Kidney (tissue), 14 donors: ENCODE data around the gene DDX31. TPM values are rescaled to one million over a fixed set of nuclear protein-coding genes. Genes with fewer than 3 reads are reported as not detected.

Experiments
- DNase-seq, 5 donors: peaks; one replicate each; pipeline ENCODE4 v3.0.0-alpha.2; 2013 to 2020
- FAIRE-seq: peaks from 2 replicates; lab custom pipeline; 2012; peaks lifted over from hg19 to GRCh38; lab: Jason Lieb, UNC
- H3K27ac ChIP-seq, 2 donors: one replicate each; pipeline ENCODE4 v1.7.0; 2013; ENCODE audit warnings: low read depth in 2 of 2, low read length in 2 of 2, inconsistent platforms in 1 of 2
- H3K27me3 ChIP-seq: one replicate; pipeline ENCODE4 v1.7.1; 2013; ENCODE audit warnings: low read length, inconsistent platforms; ENCODE audit not compliant: control insufficient read depth, insufficient read depth
- H3K36me3 ChIP-seq, 3 donors: one replicate each; pipeline versions ENCODE4 v1.7.0 to v1.7.1; 2013; ENCODE audit warnings: low read length in 3 of 3, control low read depth in 1 of 3, inconsistent platforms in 1 of 3; ENCODE audit not compliant: insufficient read depth in 3 of 3, control insufficient read depth in 2 of 3
- H3K4me1 ChIP-seq, 3 donors: one replicate each; pipeline versions ENCODE4 v1.7.0 to v1.7.1; 2013; ENCODE audit warnings: low read length in 3 of 3, inconsistent platforms in 1 of 3, low read depth in 1 of 3; ENCODE audit not compliant: control insufficient read depth in 2 of 3, insufficient read depth in 2 of 3
- H3K4me3 ChIP-seq, 3 donors: one replicate each; pipeline versions ENCODE4 v1.7.0 to v1.8.1; 2013; ENCODE audit warnings: low read length in 3 of 3, control low read depth in 1 of 3, inconsistent platforms in 1 of 3
- H3K9ac ChIP-seq, 3 donors: one replicate each; pipeline versions ENCODE4 v1.7.0 to v1.7.1; 2013; ENCODE audit warnings: low read length in 3 of 3, control low read depth in 1 of 3, inconsistent platforms in 1 of 3
- H3K9me3 ChIP-seq, 3 donors: one replicate each; pipeline versions ENCODE4 v1.7.0 to v1.7.1; 2013; ENCODE audit warnings: low read length in 3 of 3, control low read depth in 1 of 3, inconsistent platforms in 1 of 3; ENCODE audit not compliant: control insufficient read depth in 2 of 3, insufficient read depth in 1 of 3
- intact Hi-C: fragments of 100-400 bp; cut with DNase I; formaldehyde crosslinking; loops from one replicate; pipeline ENCODE4 v1.11.1; 2022
- polyA plus RNA-seq: library from polyadenylated mRNA; stranded (reverse); fragments of 350-450 nt; fragmentation: Illumina TruSeq; extraction: RNeasy Lipid Tissue Mini Kit (QIAGEN cat#74804); gene quantifications from one replicate; pipeline ENCODE4 v1.2.3, GENCODE V29; 2014; ENCODE audit warnings: low read depth, low replicate concordance; ENCODE audit not compliant: insufficient read depth
- total RNA-seq: library from RNA; stranded (reverse); fragmentation: NEBNext Ultra II Directional; extraction: Animal tissue kit (Norgen Biotek cat#: 25700); gene quantifications from one replicate; pipeline ENCODE4 v1.2.1, GENCODE V29; 2021
- TF ChIP-seq, protein P1 (sequence below): IDR thresholded peaks from 3 replicates; pipeline ENCODE4 v1.5.1; 2012; ENCODE audit warnings: mild to moderate bottlenecking, moderate library complexity, borderline replicate concordance; ENCODE audit not compliant: insufficient read depth; ENCODE audit errors: extremely low read depth
- donor health status: control.
- donor health status: control.
- donor health status: control.
- donor health status: control.
- donor health status: control.
- donor health status: DM: yes; HTN: yes; CAD: no.
- donor health status: Normal renal cell carcinoma (clear cell type).

The DDX31 gene
- total and polyA plus RNA-seq, 2 donors from 2014 or later = 6.4 to 27.6 TPM

DNA sequence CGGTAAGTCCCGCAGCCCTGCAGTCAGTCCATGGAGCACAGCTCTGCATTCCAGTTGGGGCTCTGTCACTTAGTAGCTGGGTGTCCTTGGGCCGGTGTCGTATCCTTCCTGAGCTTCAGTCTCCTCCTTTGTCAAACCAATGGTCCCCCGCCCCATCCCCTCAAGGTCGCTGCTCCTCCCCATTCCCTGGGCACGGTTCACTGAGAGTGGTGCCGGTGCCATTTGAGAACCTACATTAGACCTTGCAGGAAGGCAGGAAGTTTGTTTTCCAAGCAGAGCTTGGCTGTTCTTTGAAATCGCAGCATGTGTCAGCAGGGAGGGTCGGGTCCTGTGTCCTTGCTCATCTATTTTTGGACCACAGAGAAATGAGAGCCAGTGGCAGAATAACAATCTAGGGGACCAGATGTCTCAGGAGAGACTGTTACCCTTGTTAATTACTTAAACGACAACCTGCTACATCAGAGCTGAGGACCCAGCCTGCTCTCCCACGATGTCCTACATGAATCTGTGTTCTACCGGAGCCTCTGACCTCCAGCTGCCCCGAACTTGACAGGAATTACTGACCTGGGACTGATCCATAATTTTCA is 109.1 kb downstream of the DDX31 start:
- TF ChIP-seq, protein P1, sequence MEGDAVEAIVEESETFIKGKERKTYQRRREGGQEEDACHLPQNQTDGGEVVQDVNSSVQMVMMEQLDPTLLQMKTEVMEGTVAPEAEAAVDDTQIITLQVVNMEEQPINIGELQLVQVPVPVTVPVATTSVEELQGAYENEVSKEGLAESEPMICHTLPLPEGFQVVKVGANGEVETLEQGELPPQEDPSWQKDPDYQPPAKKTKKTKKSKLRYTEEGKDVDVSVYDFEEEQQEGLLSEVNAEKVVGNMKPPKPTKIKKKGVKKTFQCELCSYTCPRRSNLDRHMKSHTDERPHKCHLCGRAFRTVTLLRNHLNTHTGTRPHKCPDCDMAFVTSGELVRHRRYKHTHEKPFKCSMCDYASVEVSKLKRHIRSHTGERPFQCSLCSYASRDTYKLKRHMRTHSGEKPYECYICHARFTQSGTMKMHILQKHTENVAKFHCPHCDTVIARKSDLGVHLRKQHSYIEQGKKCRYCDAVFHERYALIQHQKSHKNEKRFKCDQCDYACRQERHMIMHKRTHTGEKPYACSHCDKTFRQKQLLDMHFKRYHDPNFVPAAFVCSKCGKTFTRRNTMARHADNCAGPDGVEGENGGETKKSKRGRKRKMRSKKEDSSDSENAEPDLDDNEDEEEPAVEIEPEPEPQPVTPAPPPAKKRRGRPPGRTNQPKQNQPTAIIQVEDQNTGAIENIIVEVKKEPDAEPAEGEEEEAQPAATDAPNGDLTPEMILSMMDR = no peak
- Histone ChIP-seq H3K4me3 (no peak overlapping the region), H3K9ac (no peak overlapping the region), H3K27me3 (no peaks in the 10 kb centered on the region), H3K36me3 (no peaks in the 10 kb centered on the region), H3K4me1 (no peaks in the 10 kb centered on the region), H3K9me3 (no peaks in the 10 kb centered on the region), H3K27ac (no peak overlapping the region)
- DNase-seq = peak in 4 of 5 donors; percentile 87 to 92 (median 90)
- no peak for FAIRE-seq
- intact Hi-C loops = no loop called here

DNA sequence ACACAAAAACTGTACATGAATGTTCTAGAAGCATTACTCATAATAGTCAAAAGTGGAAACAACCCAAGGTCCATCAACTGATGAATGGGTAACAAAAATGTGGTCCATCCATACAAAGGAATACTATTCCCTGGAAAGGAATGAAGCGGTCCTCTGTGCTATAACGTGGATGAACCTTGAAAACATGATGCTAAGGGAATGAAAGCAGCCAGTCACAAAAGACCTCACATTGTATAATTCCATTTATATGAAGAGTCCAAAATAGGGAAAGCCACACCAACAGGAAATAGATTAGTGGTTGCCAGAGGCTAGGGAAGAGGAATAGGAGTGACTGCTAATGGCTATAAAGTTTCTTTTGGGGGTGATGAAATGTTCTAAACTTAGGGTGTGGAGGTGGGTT is 110.1 kb downstream of the DDX31 start:
- intact Hi-C loops = no loop called here
- no peak overlapping the region for H3K27ac ChIP-seq

DNA sequence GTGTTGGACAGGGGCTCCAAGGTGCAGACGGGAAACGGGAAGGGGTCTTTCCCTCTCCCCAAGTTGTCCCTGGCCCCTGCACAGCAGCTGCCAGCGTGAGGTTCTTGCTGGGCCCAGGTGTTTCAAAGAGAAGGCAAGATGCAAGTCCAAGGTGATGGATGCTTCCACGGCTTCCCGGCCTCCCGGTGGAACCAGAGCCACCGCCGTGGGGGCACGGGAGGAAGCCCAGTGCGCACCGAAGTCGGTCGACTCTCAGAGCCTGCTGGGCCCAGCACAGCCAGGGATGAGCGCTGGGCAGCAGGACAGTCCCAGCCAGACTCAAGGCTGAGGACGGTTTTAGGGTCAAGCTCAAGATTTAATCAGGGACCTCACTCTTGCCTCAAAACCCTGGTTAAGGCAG is 112.6 kb downstream of the DDX31 start:
- Histone ChIP-seq H3K36me3 (no peaks in the 10 kb centered on the region), H3K27ac (no peak overlapping the region), H3K4me3 (no peak overlapping the region), H3K9ac (no peak overlapping the region), H3K4me1 (no peaks in the 10 kb centered on the region), H3K27me3 (peaks cover 3% of the 10 kb centered on the region), H3K9me3 (no peaks in the 10 kb centered on the region)
- DNase-seq = no peak
- FAIRE-seq = no peak
- intact Hi-C loops = no loop called here
- TF ChIP-seq, protein P1 = no peak

More for the DNA sequence above, 110.1 kb downstream of the DDX31 start:
- Histone ChIP-seq H3K27me3 (peaks cover under 1% of the 10 kb centered on the region), H3K9me3 (no peaks in the 10 kb centered on the region), H3K4me1 (no peaks in the 10 kb centered on the region), H3K4me3 (no peak overlapping the region), H3K36me3 (no peaks in the 10 kb centered on the region), H3K9ac (no peak overlapping the region)
- DNase-seq (no peak), FAIRE-seq (no peak)
- TF ChIP-seq, protein P1 = no peak

DNA sequence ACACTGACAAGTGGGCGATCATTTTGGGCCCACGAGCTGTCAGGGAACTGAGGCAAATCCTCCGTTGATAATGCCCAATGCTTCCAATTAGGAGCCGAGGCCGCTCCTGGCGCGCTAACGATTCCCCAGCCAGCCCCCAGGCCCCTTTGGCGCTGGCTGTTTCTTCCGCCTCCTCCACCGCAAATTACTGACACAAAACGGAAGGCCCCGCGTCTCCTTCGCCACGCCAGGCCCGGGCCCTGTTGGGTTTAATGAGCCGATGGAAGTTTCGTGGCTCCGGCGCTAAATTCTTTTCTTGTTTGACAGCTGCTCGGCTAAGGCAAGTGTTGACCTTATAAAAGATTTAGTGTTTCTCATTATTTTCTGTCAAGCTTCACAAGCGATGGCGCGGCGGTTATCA is 113.1 kb downstream of the DDX31 start:
- TF ChIP-seq, protein P1 = no peak
- intact Hi-C loops = no loop called here
- no peaks in the 10 kb centered on the region for H3K36me3 ChIP-seq
- no peaks in the 10 kb centered on the region for H3K4me1 ChIP-seq
- H3K27me3 ChIP-seq = peaks cover 3% of the 10 kb centered on the region
- no peak overlapping the region for H3K27ac ChIP-seq
- peak in 4 of 5 donors; percentile 89 to 95 (median 92) for DNase-seq
- H3K9me3 ChIP-seq = no peaks in the 10 kb centered on the region
- H3K9ac ChIP-seq = no peak overlapping the region
- H3K4me3 ChIP-seq = no peak overlapping the region
- no peak for FAIRE-seq
